DMS153 treated with DMSO at 0.1 percent for 48 hours (cell line): ENCODE data around the gene SLC25A3.
A peak's percentile ranks its signal among the peaks of the same experiment; 100 is the strongest.
"Not testable (repeated sequence)": the region's sequence is repeated elsewhere in the genome, so short reads cannot be mapped to it uniquely, and the experiment has no call there.

Source experiments
- DNase-seq: peaks from one replicate; lab custom pipeline; 2025; ENCODE audit not compliant: unreplicated experiment; lab: John Stamatoyannopoulos, UW

Gene SLC25A3

GRCh38 chr12:98594050-98594835, 757 bp downstream of the SLC25A3 start:
- DNase-seq: no peak

DNA sequence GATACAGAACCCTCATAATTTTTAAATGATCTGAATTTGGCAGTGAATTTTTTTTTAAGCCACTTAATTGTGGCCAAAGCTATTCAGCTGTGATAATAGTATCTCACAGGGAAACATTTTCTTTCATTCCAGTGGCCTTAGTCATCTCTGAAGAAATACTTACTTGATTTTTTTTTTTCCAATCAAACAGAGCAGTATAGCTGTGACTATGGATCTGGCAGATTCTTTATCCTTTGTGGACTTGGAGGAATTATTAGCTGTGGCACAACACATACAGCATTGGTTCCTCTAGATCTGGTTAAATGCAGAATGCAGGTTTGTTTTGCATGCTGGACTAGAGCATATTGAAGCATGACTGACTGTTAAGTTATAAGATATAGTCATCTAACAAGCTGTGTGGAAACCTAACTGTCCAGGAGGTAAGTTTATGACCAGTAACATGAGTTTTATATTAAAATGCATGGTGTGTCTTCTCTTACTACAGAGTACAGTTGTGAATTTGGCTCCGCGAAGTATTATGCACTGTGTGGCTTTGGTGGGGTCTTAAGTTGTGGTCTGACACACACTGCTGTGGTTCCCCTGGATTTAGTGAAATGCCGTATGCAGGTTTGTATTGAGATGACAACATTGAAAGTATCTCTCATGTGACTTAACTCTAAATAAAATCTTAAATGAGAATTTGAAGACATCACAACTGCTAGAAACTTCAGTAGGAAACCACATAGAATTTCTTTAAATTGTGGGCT, 1.9 kb downstream of the SLC25A3 start:
- DNase-seq: no peak

DNA sequence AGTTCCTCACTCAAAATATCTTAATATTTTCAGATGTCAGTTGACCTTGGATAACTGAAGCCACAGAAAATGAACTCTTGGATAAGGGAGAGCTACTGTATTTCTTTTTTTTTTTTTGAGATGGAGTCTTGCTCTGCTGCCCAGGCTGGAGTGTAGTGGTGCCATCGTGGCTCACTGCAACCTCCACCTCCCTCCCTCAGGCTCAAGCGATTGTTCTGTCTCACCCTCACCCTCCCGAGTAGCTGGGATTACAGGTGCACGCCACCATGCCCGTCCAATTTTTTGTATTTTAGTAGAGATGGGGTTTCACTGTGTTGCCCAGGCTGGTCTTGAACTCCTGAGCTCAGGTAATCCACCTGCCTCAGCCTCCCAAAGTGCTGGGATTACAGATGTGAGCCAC, 3.8 kb downstream of the SLC25A3 start:
- DNase-seq: not testable (repeated sequence)

GRCh38 chr12:98601924-98602323, 8.4 kb downstream of the SLC25A3 start:
- no peak for DNase-seq

GRCh38 chr12:98606359-98606988, 13.0 kb downstream of the SLC25A3 start:
- DNase-seq: no peak

GRCh38 chr12:98610596-98610995, 17.1 kb downstream of the SLC25A3 start:
- DNase-seq: no peak

DNA sequence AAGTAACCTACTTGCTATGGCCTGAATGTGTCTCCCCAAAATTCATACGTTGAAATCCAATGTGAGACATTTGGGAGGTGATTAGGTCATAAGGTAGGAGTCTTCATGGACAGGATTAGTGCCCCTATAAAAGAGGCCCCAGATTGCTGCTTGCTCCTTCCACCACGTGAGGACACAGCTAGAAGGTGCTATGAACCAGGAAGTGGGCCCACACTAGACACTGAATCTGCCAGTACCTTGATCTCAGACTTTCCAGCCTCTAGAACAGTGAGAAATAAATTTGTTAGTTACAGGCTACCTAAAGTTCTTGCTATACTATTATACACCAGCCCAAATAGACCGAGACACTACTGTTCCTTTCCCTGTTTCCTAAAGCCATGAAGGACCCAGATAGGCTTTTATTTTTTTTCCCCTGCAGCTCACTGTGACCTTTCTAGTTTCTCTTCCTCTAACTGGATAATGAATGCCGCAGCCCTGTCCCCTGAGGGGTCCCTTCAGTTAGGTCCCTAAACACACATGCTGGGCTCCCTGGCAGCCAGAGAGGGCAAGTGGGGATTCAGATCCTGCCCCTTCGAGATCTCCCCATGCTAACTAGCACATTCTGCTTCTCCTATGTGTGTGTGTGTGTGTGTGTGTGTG, 19.3 kb downstream of the SLC25A3 start:
- DNase-seq: no peak

- no peak for DNase-seq
Observed at GRCh38 chr12:98618952-98619351, 25.5 kb downstream of the SLC25A3 start.

DNA sequence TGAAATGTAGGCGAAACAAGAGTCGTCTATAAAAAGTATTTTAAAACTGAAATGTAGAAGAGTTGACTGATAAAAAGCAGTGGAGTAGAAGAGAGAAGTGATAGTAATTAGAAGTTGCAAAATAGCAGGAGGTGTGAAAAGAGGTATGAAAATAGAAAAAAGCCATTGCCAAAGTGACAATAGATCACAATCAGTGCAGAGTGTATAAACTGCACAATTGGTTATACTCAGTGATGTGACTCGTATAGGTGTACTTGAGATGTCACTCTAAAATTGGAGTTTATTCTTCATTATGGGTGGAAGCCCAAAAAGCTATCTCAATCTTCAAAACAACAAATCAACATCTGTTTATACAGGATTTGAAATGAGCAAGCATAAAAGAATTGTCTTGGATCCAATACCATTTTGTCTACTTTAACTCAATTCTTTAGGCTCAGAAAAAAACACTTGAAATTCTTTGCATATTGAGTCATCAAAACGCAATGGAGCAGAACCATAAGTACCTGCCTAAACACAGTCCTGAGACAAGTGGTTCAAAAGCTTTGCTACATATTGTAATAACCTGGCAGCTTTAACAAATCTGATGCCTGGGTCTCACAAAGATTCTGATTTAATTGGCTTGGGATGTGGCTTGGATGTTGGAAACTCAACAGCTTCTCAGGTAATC, 42.3 kb downstream of the SLC25A3 start:
- DNase-seq: peak; percentile 19

GRCh38 chr12:98637068-98637467, 43.6 kb downstream of the SLC25A3 start:
- DNase-seq: no peak

GRCh38 chr12:98638009-98638408, 44.5 kb downstream of the SLC25A3 start:
- DNase-seq: no peak

DNA sequence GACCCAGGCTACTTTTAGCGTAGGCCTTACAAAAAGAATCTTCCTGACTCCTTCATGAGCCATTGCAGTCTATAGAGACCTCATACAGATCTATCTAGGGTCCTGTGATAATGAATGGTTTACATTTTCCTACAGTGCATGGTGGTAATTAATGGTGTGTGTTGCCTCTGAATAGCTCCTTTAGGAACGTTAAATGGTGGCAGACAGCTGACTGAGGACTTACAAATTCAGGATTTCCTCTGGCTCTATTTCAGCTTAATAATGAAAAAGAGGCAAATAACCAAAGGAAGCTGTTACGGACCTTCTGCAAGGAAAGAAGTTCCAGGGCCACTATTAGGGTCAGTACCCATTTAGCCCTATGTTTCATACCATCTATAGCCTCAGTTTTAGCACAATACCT, 46.0 kb downstream of the SLC25A3 start:
- no peak for DNase-seq

- DNase-seq: not testable (repeated sequence)
Observed at GRCh38 chr12:98642801-98643200, 49.3 kb downstream of the SLC25A3 start.

DNA sequence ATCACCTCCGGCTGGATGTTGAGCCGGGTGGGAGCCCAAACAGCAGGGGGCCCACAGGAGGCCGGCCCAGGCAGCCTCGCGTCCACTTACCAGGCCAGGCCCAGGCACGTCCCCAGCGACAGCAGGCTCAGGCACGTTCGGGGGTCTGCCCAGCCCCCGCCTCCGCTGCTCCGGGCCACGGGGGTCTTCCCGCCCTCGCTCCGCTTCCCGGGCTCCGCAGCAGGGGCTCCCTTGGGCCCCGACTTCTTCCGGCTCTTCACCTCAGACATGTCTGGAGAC, 50.9 kb downstream of the SLC25A3 start:
- no peak for DNase-seq

- peak; percentile 83 for DNase-seq
Observed at GRCh38 chr12:98644712-98645571, 51.5 kb downstream of the SLC25A3 start, which contains the start of the genes APAF1 and IKBIP. TSS of gene APAF1 (plus strand) at chr12:98645290. CDS start at chr12:98648360, 3,070 bp downstream. TSS of gene IKBIP (minus strand) at chr12:98644788. CDS start at chr12:98644701, 87 bp downstream.

GRCh38 chr12:98645572-98646067, 52.1 kb downstream of the SLC25A3 start:
- no peak for DNase-seq

DNA sequence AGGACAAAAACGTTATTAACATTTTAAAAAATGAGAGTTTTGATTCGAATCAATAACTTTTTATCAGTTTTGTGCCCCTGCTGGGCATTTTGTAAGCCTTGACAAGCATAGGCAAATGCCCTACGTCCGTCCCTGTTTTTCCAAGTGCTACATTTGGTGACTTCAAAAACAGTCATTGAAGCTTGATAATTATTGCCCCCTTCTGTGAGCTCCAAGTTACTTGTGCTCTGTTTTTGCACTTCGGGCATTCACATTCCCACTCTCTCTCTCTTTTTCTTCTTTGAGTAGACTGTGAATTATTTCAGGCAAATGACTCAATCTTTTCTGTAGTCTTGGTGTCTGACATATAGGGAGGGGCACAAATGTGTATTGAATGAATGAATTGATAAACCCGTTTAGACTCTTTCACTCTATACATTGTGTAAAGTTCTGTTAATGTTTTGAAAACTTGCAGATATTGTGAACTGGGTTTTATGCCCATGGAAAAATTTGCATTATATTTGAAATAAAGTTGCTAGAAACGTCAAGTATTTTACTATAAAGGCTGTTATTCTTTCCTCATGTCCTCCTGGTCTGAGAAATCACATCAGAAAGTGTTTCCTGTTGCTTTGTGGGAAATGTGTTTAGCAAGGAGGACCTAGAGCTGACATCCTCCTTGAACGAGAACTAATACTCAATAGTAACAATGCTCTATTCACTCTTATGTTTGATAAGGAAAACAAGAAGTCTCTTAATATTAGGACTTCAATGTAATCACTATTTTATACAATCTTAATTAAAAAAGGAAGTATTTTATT, 53.0 kb downstream of the SLC25A3 start:
- no peak for DNase-seq

DNA sequence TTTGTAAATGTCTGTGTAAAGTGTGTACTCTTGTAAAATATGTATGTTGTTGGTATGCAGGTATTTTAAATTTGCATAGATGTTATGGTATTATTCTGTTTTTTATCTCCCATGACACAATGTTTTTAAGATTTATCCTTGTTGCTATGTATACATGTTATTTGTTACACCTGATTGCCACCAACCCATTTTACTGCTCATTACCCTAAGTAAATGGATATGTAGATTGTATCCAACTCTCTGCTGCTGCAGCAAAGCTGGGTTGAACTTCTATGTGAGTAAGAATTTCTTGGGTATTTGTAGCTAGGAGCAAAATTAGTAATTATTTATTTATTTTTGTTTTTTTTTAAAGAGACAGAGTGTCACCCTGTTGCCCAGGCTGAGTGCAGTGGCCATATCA, 57.8 kb downstream of the SLC25A3 start:
- DNase-seq: no peak
